Sigmoid colon (tissue), 7 donors: ENCODE measurements around the gene SGTA. TPM values are rescaled to one million over a fixed set of nuclear protein-coding genes. Genes with fewer than 3 reads are reported as not detected.

Experiments used
- DNase-seq: peaks from one replicate; pipeline ENCODE4 v3.0.0-alpha.2; 2019
- H3K27ac ChIP-seq, 4 donors: fragments of 200-600 bp; sonication (generic); one replicate each; pipeline ENCODE4 v1.5.1; 2016 to 2019; ENCODE audit warnings: mild to moderate bottlenecking in 1 of 4
- H3K27me3 ChIP-seq, 3 donors: fragments of 200-600 bp; sonication (generic); one replicate each; pipeline ENCODE4 v1.5.1; 2019; ENCODE audit warnings: mild to moderate bottlenecking in 1 of 3
- H3K36me3 ChIP-seq, 4 donors: fragments of 200-600 bp; sonication (generic); one replicate each; pipeline ENCODE4 v1.5.1; 2016 to 2019
- H3K4me1 ChIP-seq, 4 donors: fragments of 200-600 bp; sonication (generic); one replicate each; pipeline ENCODE4 v1.5.1; 2017 to 2019
- H3K4me3 ChIP-seq, 4 donors: fragments of 200-600 bp; sonication (generic); one replicate each; pipeline ENCODE4 v1.5.1; 2017 to 2019; ENCODE audit warnings: mild to moderate bottlenecking in 2 of 4, moderate library complexity in 1 of 4
- H3K9me3 ChIP-seq, 4 donors: fragments of 200-600 bp in 3 of 4; sonication (generic) in 3 of 4; one replicate each; pipeline versions ENCODE4 v1.5.1 to v1.6.1; 2013 to 2019
- CTCF ChIP-seq, 4 experiments: fragments of 450-650 bp in 3 of 4; fragments of 200-600 bp in 1 of 4; IDR thresholded peaks; one replicate each; pipeline ENCODE4 v1.5.1; 2016 to 2019; ENCODE audit warnings: antibody characterized with exemption in 4 of 4, mild to moderate bottlenecking in 3 of 4, moderate library complexity in 2 of 4
- EP300 ChIP-seq, 4 donors: sonication (generic); formaldehyde crosslinking; IDR thresholded peaks; one replicate each; pipeline ENCODE4 v1.6.1; 2017; ENCODE audit warnings: antibody characterized with exemption in 4 of 4
- POLR2A ChIP-seq, 2 donors: fragments of 450-650 bp; IDR thresholded peaks; one replicate each; pipeline ENCODE4 v1.6.1; 2016; ENCODE audit warnings: antibody characterized with exemption in 2 of 2, mild to moderate bottlenecking in 2 of 2, moderate library complexity in 2 of 2
- POLR2AphosphoS5 ChIP-seq, 4 donors: sonication (generic); formaldehyde crosslinking; IDR thresholded peaks; one replicate each; pipeline ENCODE4 v1.6.1; 2017; ENCODE audit warnings: antibody characterized with exemption in 4 of 4
- whole genome bisulfite sequencing, 2 donors: extraction: QIAGEN DNeasy Blood & Tissue Kit; methylation state at CpG; one replicate each; pipeline ENCODE4 v1.1.7; 2013; 5-methylcytosine and 5-hydroxymethylcytosine counted together
- intact Hi-C: fragments of 100-400 bp; cut with DNase I; formaldehyde crosslinking; loops from one replicate; pipeline ENCODE4 v1.15.1; 2023
- polyA plus RNA-seq, 3 donors: library from polyadenylated mRNA; stranded (reverse); fragments of 200-250 nt; gene quantifications; one replicate each; pipeline ENCODE4 v1.2.3, GENCODE V29; 2013
- total RNA-seq, 4 donors: library from RNA; depleted of rRNA; stranded (reverse); fragments of >200 nt; gene quantifications; one replicate each; pipeline ENCODE4 v1.1.0, GENCODE V29; 2016
- donor health status: healthy with polysubstance abuse.
- donor health status: Bipolar disorder and iron deficiency.
- donor health status: healthy.

The SGTA gene
- total and polyA plus RNA-seq, 7 donors = 42.5 to 80.7 (median 48.1) TPM

GRCh38 chr19:2717638-2718541 lies 65.2 kb downstream of the SGTA start:
- DNase-seq = peak; percentile 50
- H3K27me3 ChIP-seq = peaks cover 12 to 60% (median 34%) of the 10 kb centered on the region in 3 donors
- no peaks in the 10 kb centered on the region for H3K36me3 ChIP-seq
- no peak overlapping the region for H3K4me3 ChIP-seq
- TF ChIP-seq POLR2AphosphoS5 (IDR thresholded peaks at IDR 0.05) (no peak), EP300 (IDR thresholded peaks at IDR 0.05) (no peak), CTCF (IDR thresholded peaks at IDR 0.05) (no peak), POLR2A (IDR thresholded peaks at IDR 0.05) (no peak)
- 86 to 87% methylated on average over 52 of the region's 52 CpGs for WGBS, 2 donors
- intact Hi-C loops = no loop called here
- H3K9me3 ChIP-seq = peaks cover 0 to 7% (median 5%) of the 10 kb centered on the region in 4 donors
- no peak overlapping the region for H3K27ac ChIP-seq
- peaks cover 0 to 26% (median 20%) of the 10 kb centered on the region in 4 donors for H3K4me1 ChIP-seq

- peaks cover 0 to 7% (median 5%) of the 10 kb centered on the region in 4 donors for H3K9me3 ChIP-seq
- peaks cover 0 to 21% (median 16%) of the 10 kb centered on the region in 4 donors for H3K4me1 ChIP-seq
- H3K27ac ChIP-seq = no peak overlapping the region
- TF ChIP-seq CTCF (IDR thresholded peaks at IDR 0.05) (no peak), POLR2A (IDR thresholded peaks at IDR 0.05) (no peak), POLR2AphosphoS5 (IDR thresholded peaks at IDR 0.05) (no peak), EP300 (IDR thresholded peaks at IDR 0.05) (no peak)
- intact Hi-C loops = no loop called here
- H3K4me3 ChIP-seq = no peak overlapping the region
- DNase-seq = peak; percentile 53
- 91% methylated on average over 51 of the region's 51 CpGs for WGBS, 2 donors
- peaks cover 12 to 57% (median 33%) of the 10 kb centered on the region in 3 donors for H3K27me3 ChIP-seq
- H3K36me3 ChIP-seq = no peaks in the 10 kb centered on the region
Observed at GRCh38 chr19:2716722-2717637, 66.1 kb downstream of the SGTA start.

GRCh38 chr19:2716275-2716650 lies 66.8 kb downstream of the SGTA start:
- H3K36me3 ChIP-seq = no peaks in the 10 kb centered on the region
- peaks cover 12 to 50% (median 27%) of the 10 kb centered on the region in 3 donors for H3K27me3 ChIP-seq

More at GRCh38 chr19:2716275-2716650, 66.8 kb downstream of the SGTA start:
- intact Hi-C loops = no loop called here
- TF ChIP-seq CTCF (IDR thresholded peaks at IDR 0.05) (no peak), POLR2A (IDR thresholded peaks at IDR 0.05) (no peak), POLR2AphosphoS5 (IDR thresholded peaks at IDR 0.05) (no peak), EP300 (IDR thresholded peaks at IDR 0.05) (no peak)
- peaks cover 0 to 7% (median 5%) of the 10 kb centered on the region in 4 donors for H3K9me3 ChIP-seq
- no peak overlapping the region for H3K4me3 ChIP-seq
- H3K27ac ChIP-seq = no peak overlapping the region
- peak; percentile 53 for DNase-seq
- peaks cover 0 to 15% (median 14%) of the 10 kb centered on the region in 4 donors for H3K4me1 ChIP-seq
- 86 to 90% methylated on average over 19 of the region's 19 CpGs for WGBS, 2 donors
